ENCODE data around the gene TXN.
"Not testable (repeated sequence)": the region's sequence is repeated elsewhere in the genome, so short reads cannot be mapped to it uniquely, and the experiment has no call there.

TXN gene

DNA sequence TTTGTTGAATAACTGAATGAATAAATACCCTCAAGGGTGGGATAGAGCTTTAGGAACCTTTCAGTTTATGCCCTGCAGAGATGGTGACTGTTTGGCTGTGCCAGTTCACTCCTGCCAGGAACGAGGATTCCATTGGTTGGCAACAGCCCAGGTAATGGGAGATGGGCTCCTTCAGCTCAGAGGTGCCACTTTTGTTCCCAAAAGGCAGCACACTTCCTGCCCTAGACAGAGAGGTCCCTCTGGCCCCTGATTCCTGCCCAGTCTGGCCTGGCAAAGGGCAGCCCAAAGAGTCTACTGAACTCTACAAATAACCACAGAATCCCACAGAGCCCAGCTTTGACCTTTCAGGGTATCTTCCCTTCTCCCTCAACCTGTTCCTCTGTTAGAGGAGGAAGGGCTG lies 49.9 kb downstream of the TXN start:
- no peak for DNase-seq

DNA sequence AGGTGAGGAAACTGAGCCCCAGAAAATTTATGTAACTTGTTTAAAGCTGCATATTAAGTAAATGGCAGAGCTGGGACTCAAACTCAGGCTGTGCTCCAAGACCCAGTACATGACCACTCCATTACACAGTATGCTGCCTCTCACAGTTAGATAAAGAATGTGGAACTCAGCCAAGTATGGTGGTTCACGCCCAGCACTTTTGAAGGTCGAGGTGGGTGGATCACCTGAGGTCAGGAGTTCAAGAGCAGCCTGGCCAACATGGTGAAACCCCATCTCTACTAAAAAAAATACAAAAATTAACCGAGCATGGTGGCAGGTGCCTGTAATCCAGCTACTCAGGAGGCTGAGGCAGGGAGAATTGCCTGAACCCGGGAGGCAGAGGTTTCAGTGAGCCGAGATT lies 50.7 kb downstream of the TXN start:
- DNase-seq, result not testable (repeated sequence)

DNA sequence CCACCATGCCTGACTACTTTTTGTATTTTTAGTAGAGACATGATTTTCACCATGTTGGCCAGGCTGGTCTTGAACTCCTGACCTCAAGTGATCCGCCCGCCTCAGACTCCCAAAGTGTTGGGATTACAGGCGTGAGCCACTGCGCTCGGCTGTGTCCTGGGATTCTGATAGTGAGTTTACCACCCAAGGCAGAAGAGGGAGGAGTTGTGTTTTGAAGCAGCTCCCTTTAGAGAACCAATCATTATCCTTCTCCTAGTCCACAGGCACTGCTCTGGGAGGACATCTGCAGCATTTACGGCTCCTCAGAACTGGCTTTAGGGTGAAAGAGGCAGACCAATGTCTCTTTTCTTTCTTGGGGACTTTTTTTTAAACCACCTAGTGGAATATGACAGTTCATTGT lies 54.1 kb downstream of the TXN start:
- no peak for DNase-seq

GRCh38 chr9:110199643-110200042 lies 56.7 kb downstream of the TXN start:
- no peak for DNase-seq

DNA sequence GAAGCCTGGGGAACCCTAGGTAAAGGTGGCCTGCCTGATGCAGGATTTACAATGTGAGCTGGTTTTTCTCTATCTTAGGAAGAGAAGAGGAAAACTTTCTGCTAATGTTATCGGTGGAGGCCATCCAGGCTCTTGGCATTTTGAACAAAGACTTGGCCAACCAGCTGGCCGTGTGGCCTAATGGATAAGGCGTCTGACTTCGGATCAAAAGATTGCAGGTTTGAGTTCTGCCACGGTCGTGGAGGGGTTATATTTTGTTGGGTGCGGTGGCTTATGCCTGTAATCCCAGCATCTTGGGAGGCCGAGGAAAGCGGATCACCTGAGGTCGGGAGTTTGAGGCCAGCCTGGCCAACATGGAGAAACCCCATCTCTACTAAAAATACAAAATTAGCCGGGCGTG lies 58.0 kb downstream of the TXN start:
- DNase-seq, result no peak

- no peak for DNase-seq
Observed at GRCh38 chr9:110197330-110198187, 58.7 kb downstream of the TXN start.

DNA sequence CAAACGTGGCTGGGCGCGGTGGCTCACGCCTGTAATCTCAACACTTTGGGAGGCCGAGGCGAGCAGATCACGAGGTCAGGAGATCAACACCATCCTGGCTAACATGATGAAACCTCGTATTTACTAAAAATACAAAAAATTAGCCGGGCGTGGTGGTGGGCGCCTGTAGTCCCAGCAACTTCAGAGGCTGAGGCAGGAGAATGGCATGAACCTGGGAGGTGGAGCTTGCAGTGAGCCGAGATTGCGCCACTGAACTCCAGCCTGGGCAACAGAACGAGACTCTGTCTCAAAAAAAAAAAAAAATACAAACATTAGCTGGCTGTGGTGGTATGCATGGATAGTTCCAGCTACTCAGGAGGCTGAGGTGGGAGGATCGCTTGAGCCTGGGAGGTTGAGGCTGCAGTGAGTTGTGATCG lies 60.2 kb downstream of the TXN start:
- not testable (repeated sequence) for DNase-seq

Measured in CD4-positive, alpha-beta T cell treated with Interleukin-17A for 1 hour (primary cell).